Measurements from ENCODE around the gene IFT122.
"Not testable (repeated sequence)": the region's sequence is repeated elsewhere in the genome, so short reads cannot be mapped to it uniquely, and the experiment has no call there.

Gene IFT122

DNA sequence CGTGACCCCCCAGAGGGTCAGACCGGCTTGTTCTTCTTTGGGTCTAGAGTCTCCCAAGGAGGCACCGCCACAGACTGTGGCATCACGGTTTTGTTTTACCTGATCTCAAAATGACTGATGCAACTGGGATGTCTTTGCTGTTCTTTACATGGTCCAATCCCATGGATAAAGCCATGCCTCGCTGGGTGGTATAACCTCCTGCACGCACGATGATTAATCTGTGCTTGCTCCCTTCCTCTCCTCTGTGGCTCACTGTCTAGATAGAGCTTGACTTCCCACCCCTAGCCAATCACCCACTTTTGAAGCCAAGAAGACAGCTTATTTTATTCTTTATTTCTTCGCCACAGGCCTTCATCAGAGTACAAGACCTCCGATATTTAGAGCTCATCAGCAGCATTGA lies 51.8 kb downstream of the IFT122 start:
- no peak for DNase-seq (ENCODE audit: extremely low read depth, insufficient read length)
- Histone ChIP-seq H3K27me3 (replicated peaks; ENCODE audit: control insufficient read depth, insufficient read depth, low read length) (no peaks in the 10 kb centered on the region), H3K36me3 (ENCODE audit: control insufficient read depth, insufficient read depth, low read length) (peaks cover 1% of the 10 kb centered on the region), H3K4me3 (replicated peaks; ENCODE audit: low read depth, low read length) (no peak overlapping the region)
- TF ChIP-seq, protein P1, sequence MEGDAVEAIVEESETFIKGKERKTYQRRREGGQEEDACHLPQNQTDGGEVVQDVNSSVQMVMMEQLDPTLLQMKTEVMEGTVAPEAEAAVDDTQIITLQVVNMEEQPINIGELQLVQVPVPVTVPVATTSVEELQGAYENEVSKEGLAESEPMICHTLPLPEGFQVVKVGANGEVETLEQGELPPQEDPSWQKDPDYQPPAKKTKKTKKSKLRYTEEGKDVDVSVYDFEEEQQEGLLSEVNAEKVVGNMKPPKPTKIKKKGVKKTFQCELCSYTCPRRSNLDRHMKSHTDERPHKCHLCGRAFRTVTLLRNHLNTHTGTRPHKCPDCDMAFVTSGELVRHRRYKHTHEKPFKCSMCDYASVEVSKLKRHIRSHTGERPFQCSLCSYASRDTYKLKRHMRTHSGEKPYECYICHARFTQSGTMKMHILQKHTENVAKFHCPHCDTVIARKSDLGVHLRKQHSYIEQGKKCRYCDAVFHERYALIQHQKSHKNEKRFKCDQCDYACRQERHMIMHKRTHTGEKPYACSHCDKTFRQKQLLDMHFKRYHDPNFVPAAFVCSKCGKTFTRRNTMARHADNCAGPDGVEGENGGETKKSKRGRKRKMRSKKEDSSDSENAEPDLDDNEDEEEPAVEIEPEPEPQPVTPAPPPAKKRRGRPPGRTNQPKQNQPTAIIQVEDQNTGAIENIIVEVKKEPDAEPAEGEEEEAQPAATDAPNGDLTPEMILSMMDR (IDR thresholded peaks at IDR 0.05; ENCODE audit: insufficient read depth, low read length, poor library complexity, severe bottlenecking), result no peak

GRCh38 chr3:129492691-129493090 lies 52.7 kb downstream of the IFT122 start:
- H3K27me3 ChIP-seq (replicated peaks; ENCODE audit: control insufficient read depth, insufficient read depth, low read length), result no peaks in the 10 kb centered on the region
- H3K36me3 ChIP-seq (ENCODE audit: control insufficient read depth, insufficient read depth, low read length), result peaks cover 1% of the 10 kb centered on the region
- TF ChIP-seq, protein P1 (IDR thresholded peaks at IDR 0.05; ENCODE audit: insufficient read depth, low read length, poor library complexity, severe bottlenecking), result no peak
- DNase-seq (ENCODE audit: extremely low read depth, insufficient read length), result no peak
- no peak overlapping the region for H3K4me3 ChIP-seq (replicated peaks; ENCODE audit: low read depth, low read length)

GRCh38 chr3:129493206-129493605 lies 53.2 kb downstream of the IFT122 start:
- H3K4me3 ChIP-seq (replicated peaks; ENCODE audit: low read depth, low read length), result no peak overlapping the region
- H3K27me3 ChIP-seq (replicated peaks; ENCODE audit: control insufficient read depth, insufficient read depth, low read length), result no peaks in the 10 kb centered on the region
- peaks cover 1% of the 10 kb centered on the region for H3K36me3 ChIP-seq (ENCODE audit: control insufficient read depth, insufficient read depth, low read length)
- TF ChIP-seq, protein P1 (IDR thresholded peaks at IDR 0.05; ENCODE audit: insufficient read depth, low read length, poor library complexity, severe bottlenecking), result no peak
- DNase-seq (ENCODE audit: extremely low read depth, insufficient read length), result no peak

GRCh38 chr3:129494499-129494898 lies 54.5 kb downstream of the IFT122 start:
- not testable (repeated sequence) for H3K36me3 ChIP-seq (ENCODE audit: control insufficient read depth, insufficient read depth, low read length); H3K27me3 ChIP-seq (replicated peaks; ENCODE audit: control insufficient read depth, insufficient read depth, low read length); H3K4me3 ChIP-seq (replicated peaks; ENCODE audit: low read depth, low read length); DNase-seq (ENCODE audit: extremely low read depth, insufficient read length)

DNA sequence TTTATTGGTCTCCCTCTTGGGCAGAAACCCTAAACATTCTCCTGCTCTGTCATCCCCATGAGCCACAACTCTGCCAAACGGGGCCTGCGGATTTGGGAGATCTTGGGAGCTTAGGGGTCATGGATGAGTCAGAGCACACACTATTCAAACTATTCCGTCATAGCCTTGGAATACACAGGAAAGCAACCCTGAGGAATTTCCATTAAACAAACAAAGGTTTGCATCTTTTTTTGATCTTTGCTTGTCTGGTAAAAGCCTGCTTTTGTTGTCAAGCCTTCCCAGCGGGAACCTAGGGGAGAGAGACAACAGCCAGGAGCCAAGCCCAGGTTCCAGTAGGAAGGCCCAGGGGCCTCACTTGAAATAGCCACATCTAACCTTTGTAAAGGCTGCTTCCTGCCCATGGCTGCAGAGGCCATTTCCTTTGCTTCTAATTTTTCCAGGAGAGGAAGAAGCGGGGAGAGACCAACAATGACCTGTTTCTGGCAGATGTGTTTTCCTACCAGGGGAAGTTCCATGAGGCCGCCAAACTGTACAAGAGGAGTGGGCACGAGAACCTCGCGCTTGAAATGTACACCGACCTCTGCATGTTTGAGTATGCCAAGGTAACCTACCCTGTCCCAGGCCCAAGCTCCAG lies 55.1 kb downstream of the IFT122 start:
- not testable (repeated sequence) for DNase-seq (ENCODE audit: extremely low read depth, insufficient read length); H3K36me3 ChIP-seq (ENCODE audit: control insufficient read depth, insufficient read depth, low read length); H3K4me3 ChIP-seq (replicated peaks; ENCODE audit: low read depth, low read length); H3K27me3 ChIP-seq (replicated peaks; ENCODE audit: control insufficient read depth, insufficient read depth, low read length)

GRCh38 chr3:129497876-129498275 lies 57.9 kb downstream of the IFT122 start:
- H3K36me3 ChIP-seq (ENCODE audit: control insufficient read depth, insufficient read depth, low read length); DNase-seq (ENCODE audit: extremely low read depth, insufficient read length); H3K4me3 ChIP-seq (replicated peaks; ENCODE audit: low read depth, low read length); H3K27me3 ChIP-seq (replicated peaks; ENCODE audit: control insufficient read depth, insufficient read depth, low read length): not testable (repeated sequence)

DNA sequence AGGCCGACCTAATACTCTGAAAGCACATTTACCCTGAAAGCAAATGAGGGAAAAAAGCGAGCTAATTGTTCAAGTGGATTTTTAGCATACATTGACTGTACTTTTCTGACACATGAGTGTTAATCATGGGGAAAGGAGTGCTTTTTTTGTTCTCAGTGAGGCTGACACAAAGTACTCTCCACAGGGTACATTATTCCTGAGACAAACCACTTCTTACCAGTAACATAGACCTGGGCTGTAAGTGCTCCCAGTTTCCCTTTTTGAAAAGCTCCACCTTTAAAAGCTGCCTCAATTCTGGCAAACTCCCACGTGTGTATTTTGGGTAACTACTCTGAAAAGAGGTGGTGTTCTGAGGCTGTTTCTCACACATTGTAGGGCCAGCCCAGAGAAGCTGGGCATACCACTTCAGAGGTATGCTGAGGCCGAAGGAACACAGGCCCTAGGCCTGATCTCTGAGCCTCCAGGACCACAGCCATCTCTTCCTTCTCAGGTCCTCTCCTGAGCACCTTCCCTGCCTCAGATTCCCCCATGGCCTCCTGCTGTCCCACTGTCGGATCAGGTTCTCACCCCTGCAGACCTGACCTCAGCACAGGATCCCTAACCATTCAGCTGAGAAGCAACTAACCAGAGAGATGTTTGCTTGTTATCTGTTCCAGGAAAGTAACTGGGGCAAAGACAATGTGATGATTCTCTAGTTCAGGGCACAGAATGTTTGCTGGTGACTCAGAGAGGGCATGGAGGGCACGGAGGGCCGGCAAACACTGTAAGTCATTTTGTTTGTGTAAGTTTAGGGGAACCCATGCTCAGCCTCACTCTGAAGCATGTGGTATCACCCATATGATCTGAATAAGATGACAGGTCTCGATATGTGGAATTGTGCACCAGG lies 58.8 kb downstream of the IFT122 start:
- not testable (repeated sequence) for DNase-seq (ENCODE audit: extremely low read depth, insufficient read length); H3K36me3 ChIP-seq (ENCODE audit: control insufficient read depth, insufficient read depth, low read length); H3K27me3 ChIP-seq (replicated peaks; ENCODE audit: control insufficient read depth, insufficient read depth, low read length); H3K4me3 ChIP-seq (replicated peaks; ENCODE audit: low read depth, low read length)

DNA sequence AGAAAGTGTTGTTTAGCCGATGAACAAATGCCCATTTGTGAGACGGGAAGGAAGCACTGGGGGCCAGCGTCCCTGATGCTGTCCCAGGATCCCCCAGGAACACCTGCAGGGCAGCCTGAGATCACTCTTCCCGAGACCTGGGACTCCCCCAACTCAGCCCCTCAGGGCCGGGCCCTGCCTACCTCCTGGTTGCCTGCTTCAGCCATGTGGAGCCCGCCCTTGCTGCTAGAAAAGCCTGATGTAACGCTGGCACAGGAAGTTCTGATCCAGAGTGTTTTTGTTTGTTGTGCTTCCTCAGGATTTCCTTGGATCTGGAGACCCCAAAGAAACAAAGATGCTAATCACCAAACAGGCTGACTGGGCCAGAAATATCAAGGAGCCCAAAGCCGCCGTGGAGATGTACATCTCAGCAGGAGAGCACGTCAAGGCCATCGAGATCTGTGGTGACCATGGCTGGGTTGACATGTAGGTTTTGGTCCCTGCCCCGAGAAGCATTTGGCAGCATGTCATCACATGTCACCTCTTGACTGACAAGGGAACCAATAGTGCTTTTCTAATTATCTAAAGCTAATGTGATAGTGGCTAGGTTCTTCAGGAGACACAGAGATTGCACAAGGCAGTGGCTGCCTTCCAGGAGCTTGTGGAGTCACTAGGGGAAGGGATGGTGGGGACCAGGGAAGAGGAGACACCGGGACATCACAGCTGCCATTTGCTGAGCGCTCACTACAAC lies 59.7 kb downstream of the IFT122 start:
- not testable (repeated sequence) for H3K4me3 ChIP-seq (replicated peaks; ENCODE audit: low read depth, low read length); H3K27me3 ChIP-seq (replicated peaks; ENCODE audit: control insufficient read depth, insufficient read depth, low read length); H3K36me3 ChIP-seq (ENCODE audit: control insufficient read depth, insufficient read depth, low read length); DNase-seq (ENCODE audit: extremely low read depth, insufficient read length)
